SK-N-SH (cell line): Measurements from ENCODE around the gene MANEAL. TPM values are rescaled to one million over a fixed set of nuclear protein-coding genes. Genes with fewer than 3 reads are reported as not detected.

Source experiments
- CTCF ChIA-PET: fragments of 300-600, 350-600 bp; formaldehyde crosslinking; extraction: SDS; loops from one replicate; lab custom pipeline; 2021; lab: Yijun Ruan, JAX
- POLR2A ChIA-PET: fragments of 350-600 bp; sonication (Branson Sonifier 250); formaldehyde crosslinking; extraction: SDS; loops from one replicate; lab custom pipeline; 2020; ENCODE audit warnings: antibody characterized with exemption, inconsistent platforms; lab: Yijun Ruan, JAX
- DNase-seq: peaks from one replicate; pipeline ENCODE4 v3.0.0; 2012
- H2AFZ ChIP-seq: fragments of 200-600 bp; sonication (generic); 2 replicates; pipeline ENCODE4 v1.8.1; 2016; ENCODE audit warnings: antibody characterized with exemption, mild to moderate bottlenecking, low read depth
- H3F3A ChIP-seq: fragments of 200-600 bp; sonication (generic); replicated peaks from 2 replicates; pipeline ENCODE3; 2016; ENCODE audit warnings: antibody characterized with exemption, mild to moderate bottlenecking; ENCODE audit not compliant: insufficient read depth
- H3K27ac ChIP-seq, 2 experiments: fragments of 200-500 bp in 1 of 2; fragments of 200-600 bp in 1 of 2; sonication (Bioruptor generic) in 1 of 2; sonication (generic), shearing (Covaris generic) in 1 of 2; 2 replicates each; pipeline versions ENCODE4 v1.5.1 to v1.6.1; 2014 to 2016; ENCODE audit warnings: low read depth in 2 of 2, inconsistent platforms in 1 of 2, low read length in 1 of 2, mild to moderate bottlenecking in 1 of 2, mixed read lengths in 1 of 2
- H3K27me3 ChIP-seq: fragments of 200-600 bp; sonication (generic), shearing (Covaris generic); 2 replicates; pipeline ENCODE4 v1.6.1; 2016; ENCODE audit warnings: mixed run types; ENCODE audit not compliant: insufficient read depth
- H3K36me3 ChIP-seq, 2 experiments: fragments of 200-500 bp in 1 of 2; fragments of 200-600 bp in 1 of 2; sonication (Bioruptor generic) in 1 of 2; sonication (generic) in 1 of 2; replicated peaks in 1 of 2; 2 replicates each; pipeline versions ENCODE3 to v1.5.1; 2014 to 2016; ENCODE audit warnings: low read length in 1 of 2, mild to moderate bottlenecking in 1 of 2; ENCODE audit not compliant: insufficient read depth in 2 of 2, control insufficient read depth in 1 of 2
- H3K4me1 ChIP-seq, 2 experiments: fragments of 200-500 bp in 1 of 2; fragments of 200-600 bp in 1 of 2; sonication (Bioruptor generic) in 1 of 2; sonication (generic), shearing (Covaris generic) in 1 of 2; 2 replicates each; pipeline versions ENCODE4 v1.5.1 to v1.6.1; 2014 to 2016; ENCODE audit warnings: low read depth in 1 of 2, low read length in 1 of 2, mixed run types in 1 of 2; ENCODE audit not compliant: insufficient read depth in 2 of 2, control insufficient read depth in 1 of 2
- H3K4me2 ChIP-seq: fragments of 200-600 bp; sonication (generic), shearing (Covaris generic); 2 replicates; pipeline ENCODE4 v1.6.1; 2017; ENCODE audit warnings: mixed run types
- H3K4me3 ChIP-seq, 2 experiments: fragments of 200-500 bp in 1 of 2; fragments of 200-600 bp in 1 of 2; sonication (Bioruptor generic) in 1 of 2; sonication (generic), shearing (Covaris generic) in 1 of 2; 2 replicates each; pipeline versions ENCODE4 v1.5.1 to v1.8.1; 2014 to 2016; ENCODE audit warnings: low read depth in 2 of 2, inconsistent platforms in 1 of 2, low read length in 1 of 2, mild to moderate bottlenecking in 1 of 2, mixed read lengths in 1 of 2, moderate library complexity in 1 of 2
- H3K79me2 ChIP-seq: fragments of 200-600 bp; sonication (generic); 2 replicates; pipeline ENCODE4 v1.8.1; 2017; ENCODE audit warnings: mild to moderate bottlenecking; ENCODE audit not compliant: insufficient read depth
- H3K9ac ChIP-seq: fragments of 200-600 bp; sonication (generic); 2 replicates; pipeline ENCODE4 v1.6.1; 2017; ENCODE audit warnings: mixed run types
- H3K9me2 ChIP-seq: fragments of 200-600 bp; sonication (generic); 2 replicates; pipeline ENCODE4 v1.6.1; 2017; ENCODE audit warnings: mixed run types
- H3K9me3 ChIP-seq: fragments of 200-600 bp; sonication (generic); 2 replicates; pipeline ENCODE4 v1.6.1; 2017; ENCODE audit warnings: mixed run types, mild to moderate bottlenecking, moderate library complexity
- H4K20me1 ChIP-seq: fragments of 200-600 bp; sonication (generic); 2 replicates; pipeline ENCODE4 v1.6.1; 2017; ENCODE audit warnings: mild to moderate bottlenecking, mixed run types; ENCODE audit not compliant: insufficient read depth
- CHD2 ChIP-seq: fragments of 150-350 bp; IDR thresholded peaks from 2 replicates; pipeline ENCODE4 v1.6.1; 2018; ENCODE audit warnings: low read length; ENCODE audit not compliant: partially characterized antibody
- EP300 ChIP-seq, 2 experiments: IDR thresholded peaks; 2 replicates each; pipeline versions ENCODE4 v1.4.0 to v1.6.1; 2012; ENCODE audit warnings: borderline replicate concordance in 1 of 2, low read depth in 1 of 2, low read length in 1 of 2
- GATA2 ChIP-seq: sonication (generic); formaldehyde crosslinking; IDR thresholded peaks from 2 replicates; pipeline ENCODE4 v1.5.0; 2020; ENCODE audit warnings: mild to moderate bottlenecking, missing genetic modification reagents
- JUND ChIP-seq: IDR thresholded peaks from 2 replicates; pipeline ENCODE4 v1.4.0; 2012
- MAX ChIP-seq: IDR thresholded peaks from 2 replicates; pipeline ENCODE4 v1.4.0; 2012; ENCODE audit warnings: low read depth
- NFIC ChIP-seq: IDR thresholded peaks from 2 replicates; pipeline ENCODE4 v1.4.0; 2012; ENCODE audit warnings: borderline replicate concordance
- RAD21 ChIP-seq: IDR thresholded peaks from 2 replicates; pipeline ENCODE4 v1.6.1; 2012; ENCODE audit warnings: mild to moderate bottlenecking, low read length
- REST ChIP-seq: IDR thresholded peaks from 2 replicates; pipeline ENCODE4 v1.6.1; 2012; ENCODE audit warnings: mild to moderate bottlenecking, low read depth, low read length, moderate library complexity
- SIN3A ChIP-seq: IDR thresholded peaks from 2 replicates; pipeline ENCODE4 v1.6.1; 2012; ENCODE audit warnings: low read depth, mild to moderate bottlenecking, low read length, moderate library complexity, borderline replicate concordance
- SMC3 ChIP-seq: IDR thresholded peaks from 2 replicates; pipeline ENCODE4 v1.6.1; 2012; ENCODE audit warnings: low read depth, low read length, improper control_type of control experiment
- TCF12 ChIP-seq: IDR thresholded peaks from 2 replicates; pipeline ENCODE4 v1.4.0; 2012
- TEAD4 ChIP-seq: IDR thresholded peaks from 2 replicates; pipeline ENCODE4 v1.4.0; 2012; ENCODE audit warnings: mild to moderate bottlenecking, borderline replicate concordance; ENCODE audit not compliant: insufficient read depth
- USF1 ChIP-seq: IDR thresholded peaks from 2 replicates; pipeline ENCODE4 v1.4.0; 2012; ENCODE audit warnings: low read depth, borderline replicate concordance
- USF2 ChIP-seq: fragments of 150-350 bp; IDR thresholded peaks from 2 replicates; pipeline ENCODE4 v1.6.1; 2017; ENCODE audit warnings: antibody characterized with exemption, low read length, low read depth, borderline replicate concordance
- YY1 ChIP-seq: IDR thresholded peaks from 2 replicates; pipeline ENCODE4 v1.4.0; 2012; ENCODE audit warnings: low read depth, mild to moderate bottlenecking
- ZBTB33 ChIP-seq: IDR thresholded peaks from 2 replicates; pipeline ENCODE4 v1.4.0; 2012; ENCODE audit warnings: low read depth, borderline replicate concordance
- WGBS: methylation state at CpG from one replicate; pipeline ENCODE4 v1.1.6; 2017; ENCODE audit warnings: low lambda C conversion rate; 5-methylcytosine and 5-hydroxymethylcytosine counted together
- polyA plus RNA-seq, 3 experiments: library from polyadenylated mRNA; depleted of rRNA; stranded (reverse); fragments of >200 nt; gene quantifications; 2 replicates each; pipeline ENCODE4 v1.2.3, GENCODE V29; 2012

MANEAL gene
- polyA plus RNA-seq, 1 of the 3 experiments (the other 2 are of a cell fraction), result 2.7 TPM

GRCh38 chr1:37795340-37796125 is 1.9 kb downstream of the MANEAL start:
- peak; percentile 67 for DNase-seq
- peak overlapping the region; percentile 23 to 53; a peak in 3 of 4 replicates for H3K4me3 ChIP-seq
- H3K27ac ChIP-seq, result peak overlapping the region in 1 of 2 experiments; percentile 74; a peak in 2 of 4 replicates
- TF ChIP-seq REST (peak; percentile 99), USF2 (no peak), TCF12 (peak; percentile 62; the same call in 1 of the 2 replicates), SIN3A (0 out of 2 replicates have a peak, but pooled peaks have one; percentile 48), MAX (peak; percentile 57; the same call in 1 of the 2 replicates), EP300 (IDR thresholded peaks at IDR 0.05; ENCODE audit: borderline replicate concordance in 1 of 2, low read depth in 1 of 2, low read length in 1 of 2) (no peak)
- no peak overlapping the region for H3K4me2 ChIP-seq
- H4K20me1 ChIP-seq, result no peaks in the 10 kb centered on the region
- H3K9me2 ChIP-seq, result no peaks in the 10 kb centered on the region
- CTCF ChIA-PET, result interaction anchor here (0.6 to 2.0 kb wide), 7 partner anchors 8 to 241 kb away, joined by 3 to 9 read pairs (median 3); partner anchors contain the start of genes C1orf122, EPHA10, SNIP1 and YRDC
- H2AFZ ChIP-seq, result no peak overlapping the region
- no peaks in the 10 kb centered on the region for H3K79me2 ChIP-seq
- H3K27me3 ChIP-seq, result peaks cover 14% of the 10 kb centered on the region; the same call in 1 of the 2 replicates
- H3F3A ChIP-seq, result no peaks in the 10 kb centered on the region
- peaks cover 0 to 14% of the 10 kb centered on the region in 2 experiments; a peak in 1 of 4 replicates for H3K4me1 ChIP-seq
- POLR2A ChIA-PET, result interaction anchor here (1.1 to 2.3 kb wide), 2 partner anchors 12 to 30 kb away, joined by 5 to 27 read pairs; partner anchors contain the start of genes C1orf122 and YRDC
- H3K9me3 ChIP-seq, result no peaks in the 10 kb centered on the region
- no peak overlapping the region for H3K9ac ChIP-seq
- peaks cover 0 to 2% of the 10 kb centered on the region in 2 experiments for H3K36me3 ChIP-seq
- 48% methylated on average over 13 of the region's 22 CpGs for WGBS

- ChIA-PET POLR2A (interaction anchor here (2.9 kb wide), 1 partner anchor 10 kb away, joined by 18 read pairs; the partner anchor contains the start of genes C1orf122 and YRDC), CTCF (interaction anchor here (0.6 kb wide), 1 partner anchor 9 kb away, joined by 3 read pairs; no protein-coding TSS in a partner anchor)
- Histone ChIP-seq H4K20me1 (peaks cover 4% of the 10 kb centered on the region; the same call in 1 of the 2 replicates), H3K79me2 (no peaks in the 10 kb centered on the region), H3F3A (peaks cover 6% of the 10 kb centered on the region), H3K9me3 (no peaks in the 10 kb centered on the region), H3K4me1 (peaks cover 0 to 12% of the 10 kb centered on the region in 2 experiments; a peak in 1 of 4 replicates), H2AFZ (no peak overlapping the region), H3K36me3 (peaks cover 7 to 13% of the 10 kb centered on the region in 2 experiments), H3K4me3 (no peak overlapping the region), H3K4me2 (no peak overlapping the region), H3K27ac (no peak overlapping the region), H3K9ac (no peak overlapping the region), H3K9me2 (no peaks in the 10 kb centered on the region), H3K27me3 (peaks cover 4% of the 10 kb centered on the region; the same call in 1 of the 2 replicates)
- no peak for DNase-seq
- WGBS, result 58% methylated on average over 2 of the region's 3 CpGs
- no peak for TF ChIP-seq SMC3
- no peak for TF ChIP-seq GATA2 (CRISPR knock-in tag)
- no peak for TF ChIP-seq JUND
- TF ChIP-seq EP300 (IDR thresholded peaks at IDR 0.05; ENCODE audit: borderline replicate concordance in 1 of 2, low read depth in 1 of 2, low read length in 1 of 2), result no peak
- TF ChIP-seq RAD21, result no peak
- TF ChIP-seq YY1, result no peak
- no peak for TF ChIP-seq ZBTB33
- TF ChIP-seq NFIC, result no peak
- no peak for TF ChIP-seq USF1
- no peak for TF ChIP-seq CHD2
- no peak for TF ChIP-seq TEAD4
Observed at GRCh38 chr1:37797750-37798345, 4.2 kb downstream of the MANEAL start.
